GM19468 (cell line): ENCODE results near the gene PREX1.

ENCODE experiments used
- ATAC-seq: cut with Tn5 transposase; IDR thresholded peaks from one replicate; pipeline ENCODE4 v1.9.1; 2021; ENCODE audit warnings: mild to moderate bottlenecking, moderate library complexity, moderate number of reproducible peaks; ENCODE audit not compliant: unreplicated experiment; ENCODE audit errors: extremely low read depth

Gene PREX1

GRCh38 chr20:48653706-48654051 lies 174.1 kb downstream of the PREX1 start:
- ATAC-seq: no peak

GRCh38 chr20:48652961-48653705 lies 174.7 kb downstream of the PREX1 start:
- no peak for ATAC-seq

- no peak for ATAC-seq
These were observed 175.8 kb downstream of the PREX1 start for GRCh38 chr20:48651960-48652359.

GRCh38 chr20:48651271-48651670 lies 176.5 kb downstream of the PREX1 start:
- ATAC-seq: no peak

- no peak for ATAC-seq
These were observed 177.9 kb downstream of the PREX1 start for GRCh38 chr20:48649868-48650267.

GRCh38 chr20:48649104-48649626 lies 178.6 kb downstream of the PREX1 start:
- ATAC-seq: no peak

- ATAC-seq: no peak
These were observed 179.2 kb downstream of the PREX1 start for GRCh38 chr20:48648482-48649051.

GRCh38 chr20:48647858-48648257 lies 179.9 kb downstream of the PREX1 start:
- no peak for ATAC-seq

GRCh38 chr20:48645666-48646065 lies 182.1 kb downstream of the PREX1 start:
- ATAC-seq: no peak

GRCh38 chr20:48644286-48644828 lies 183.4 kb downstream of the PREX1 start:
- no peak for ATAC-seq

GRCh38 chr20:48642105-48642880 lies 185.5 kb downstream of the PREX1 start:
- no peak for ATAC-seq

GRCh38 chr20:48640871-48641270 lies 186.9 kb downstream of the PREX1 start:
- ATAC-seq: no peak

- ATAC-seq: no peak
These were observed 187.9 kb downstream of the PREX1 start for GRCh38 chr20:48639899-48640298.

- ATAC-seq: no peak
These were observed 189.3 kb downstream of the PREX1 start for GRCh38 chr20:48638546-48638945.

GRCh38 chr20:48637461-48637860 lies 190.3 kb downstream of the PREX1 start:
- ATAC-seq: no peak

GRCh38 chr20:48636301-48636700 lies 191.5 kb downstream of the PREX1 start:
- no peak for ATAC-seq

GRCh38 chr20:48635791-48636267 lies 192.0 kb downstream of the PREX1 start:
- no peak for ATAC-seq

GRCh38 chr20:48635361-48635760 lies 192.4 kb downstream of the PREX1 start:
- no peak for ATAC-seq

- no peak for ATAC-seq
These were observed 193.2 kb downstream of the PREX1 start for GRCh38 chr20:48634641-48635040.

GRCh38 chr20:48633620-48634257 lies 194.1 kb downstream of the PREX1 start:
- no peak for ATAC-seq
